ENCODE data around the gene ANKRD6.

DNA sequence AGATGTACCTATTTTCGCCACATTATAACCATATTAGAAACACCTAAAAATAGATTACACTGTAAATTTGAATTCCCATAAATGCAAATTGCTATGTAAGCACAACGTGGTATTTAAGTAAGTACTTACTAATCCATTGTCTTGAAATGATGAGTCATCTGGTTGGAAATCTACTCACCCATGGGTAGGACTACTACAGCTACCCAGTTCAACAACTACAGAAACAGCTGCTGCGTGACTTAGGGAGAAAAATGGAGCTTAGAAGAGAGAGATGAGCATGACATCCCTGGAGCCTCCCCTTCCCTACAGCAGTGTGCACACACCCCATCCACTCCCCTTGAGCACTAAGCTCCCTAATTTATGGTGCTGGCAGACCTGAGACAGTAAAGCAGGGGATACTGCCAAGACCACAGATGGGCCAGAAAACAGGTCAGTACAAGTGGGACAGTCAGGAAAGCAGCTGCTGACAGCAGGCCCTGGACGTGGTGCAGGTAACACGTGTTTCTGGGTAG lies 47.7 kb upstream of the ANKRD6 start:
- TF ChIP-seq, protein P1, sequence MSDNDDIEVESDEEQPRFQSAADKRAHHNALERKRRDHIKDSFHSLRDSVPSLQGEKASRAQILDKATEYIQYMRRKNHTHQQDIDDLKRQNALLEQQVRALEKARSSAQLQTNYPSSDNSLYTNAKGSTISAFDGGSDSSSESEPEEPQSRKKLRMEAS (IDR thresholded peaks at IDR 0.05; ENCODE audit: insufficient read depth, insufficient read length) = no peak
- TF ChIP-seq JUN (IDR thresholded peaks at IDR 0.05; ENCODE audit: borderline replicate concordance, insufficient read depth, insufficient read length, low read depth) = peak; percentile 87
- TF ChIP-seq, protein P2, sequence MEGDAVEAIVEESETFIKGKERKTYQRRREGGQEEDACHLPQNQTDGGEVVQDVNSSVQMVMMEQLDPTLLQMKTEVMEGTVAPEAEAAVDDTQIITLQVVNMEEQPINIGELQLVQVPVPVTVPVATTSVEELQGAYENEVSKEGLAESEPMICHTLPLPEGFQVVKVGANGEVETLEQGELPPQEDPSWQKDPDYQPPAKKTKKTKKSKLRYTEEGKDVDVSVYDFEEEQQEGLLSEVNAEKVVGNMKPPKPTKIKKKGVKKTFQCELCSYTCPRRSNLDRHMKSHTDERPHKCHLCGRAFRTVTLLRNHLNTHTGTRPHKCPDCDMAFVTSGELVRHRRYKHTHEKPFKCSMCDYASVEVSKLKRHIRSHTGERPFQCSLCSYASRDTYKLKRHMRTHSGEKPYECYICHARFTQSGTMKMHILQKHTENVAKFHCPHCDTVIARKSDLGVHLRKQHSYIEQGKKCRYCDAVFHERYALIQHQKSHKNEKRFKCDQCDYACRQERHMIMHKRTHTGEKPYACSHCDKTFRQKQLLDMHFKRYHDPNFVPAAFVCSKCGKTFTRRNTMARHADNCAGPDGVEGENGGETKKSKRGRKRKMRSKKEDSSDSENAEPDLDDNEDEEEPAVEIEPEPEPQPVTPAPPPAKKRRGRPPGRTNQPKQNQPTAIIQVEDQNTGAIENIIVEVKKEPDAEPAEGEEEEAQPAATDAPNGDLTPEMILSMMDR (IDR thresholded peaks at IDR 0.05; ENCODE audit: extremely low read depth in 1 of 2, insufficient read depth in 1 of 2, low read depth in 1 of 2, low read length in 2 of 2) = no peak
